NCI-H2227 (cell line): ENCODE results near the gene HCST.
"Not testable (repeated sequence)": the region's sequence is repeated elsewhere in the genome, so short reads cannot be mapped to it uniquely, and the experiment has no call there.

ENCODE experiments used
- DNase-seq: peaks from one replicate; lab custom pipeline; 2025; ENCODE audit not compliant: unreplicated experiment; lab: John Stamatoyannopoulos, UW

Gene HCST

GRCh38 chr19:35879068-35879467, 23.3 kb upstream of the HCST start:
- no peak for DNase-seq

- DNase-seq = peak; percentile 96
Measured at GRCh38 chr19:35879770-35880317, 22.5 kb upstream of the HCST start.

GRCh38 chr19:35882114-35882832, 20.1 kb upstream of the HCST start:
- DNase-seq = peak; percentile 99

GRCh38 chr19:35883882-35884281, 18.4 kb upstream of the HCST start:
- no peak for DNase-seq

- DNase-seq = no peak
Measured at GRCh38 chr19:35885225-35885738, 17.0 kb upstream of the HCST start.

GRCh38 chr19:35885904-35886303, 16.4 kb upstream of the HCST start:
- no peak for DNase-seq

- no peak for DNase-seq
Measured at GRCh38 chr19:35887197-35887596, 15.1 kb upstream of the HCST start.

- no peak for DNase-seq
Measured at GRCh38 chr19:35888398-35888797, 13.9 kb upstream of the HCST start.

GRCh38 chr19:35889370-35890112, 12.8 kb upstream of the HCST start:
- DNase-seq = peak; percentile 63

GRCh38 chr19:35890113-35890650, 12.1 kb upstream of the HCST start:
- DNase-seq = no peak

GRCh38 chr19:35891819-35892218, 10.5 kb upstream of the HCST start:
- not testable (repeated sequence) for DNase-seq

- no peak for DNase-seq
Measured at GRCh38 chr19:35894342-35894741, 8.0 kb upstream of the HCST start.

- no peak for DNase-seq
Measured at GRCh38 chr19:35895911-35896642, 6.3 kb upstream of the HCST start.

- DNase-seq = no peak
Measured at GRCh38 chr19:35896643-35897040, 5.7 kb upstream of the HCST start.

GRCh38 chr19:35897706-35898451, 4.5 kb upstream of the HCST start:
- DNase-seq = no peak

- no peak for DNase-seq
Measured at GRCh38 chr19:35898499-35898809, 3.9 kb upstream of the HCST start.

- peak; percentile 99 for DNase-seq
Measured at GRCh38 chr19:35899547-35900214, 2.6 kb upstream of the HCST start.

GRCh38 chr19:35901055-35901644, 1.2 kb upstream of the HCST start:
- DNase-seq = no peak

GRCh38 chr19:35902870-35903475, 644 bp downstream of the HCST start:
- no peak for DNase-seq
